ENCODE results near the gene PCMT1. TPM values are rescaled to one million over a fixed set of nuclear protein-coding genes. Genes with fewer than 3 reads are reported as not detected.

Gene PCMT1
- total and polyA plus RNA-seq, 9 of the 15 experiments (the other 6 are each of a cell fraction or from before 2014, with no cell fraction given) = 217 to 541 (median 327) TPM

DNA sequence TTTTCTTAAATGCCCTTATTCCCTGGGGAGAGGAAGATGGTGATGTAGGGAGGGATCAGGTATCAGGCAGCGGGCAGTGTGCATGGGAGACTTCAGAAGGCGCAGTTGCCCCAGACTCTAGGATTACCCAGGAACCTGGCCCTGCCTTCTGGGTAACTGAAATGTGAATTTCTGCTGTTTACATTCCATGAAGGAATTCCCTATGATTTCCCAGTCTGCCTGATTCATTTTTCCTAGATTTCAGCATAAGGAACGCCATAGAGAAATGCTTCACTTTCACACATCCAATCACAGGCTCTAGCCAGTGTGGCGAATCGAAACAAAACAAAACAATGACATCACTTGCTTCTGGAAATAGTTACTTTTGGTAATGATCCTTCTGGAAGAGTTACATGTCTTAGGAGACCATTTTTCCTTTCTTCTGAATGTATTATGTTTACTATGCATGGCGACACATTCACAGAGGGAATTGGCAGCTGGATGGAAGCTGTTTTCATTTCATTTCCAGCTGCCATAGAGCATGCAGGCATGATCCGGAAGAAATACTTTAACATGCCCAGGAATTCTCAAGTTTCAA is 81.3 kb downstream of the PCMT1 start:
- DNase-seq (ENCODE audit: extremely low read depth in 1 of 4, low spot score in 3 of 4) (no peak), ATAC-seq (no peak), FAIRE-seq (no peak)
- BruUV-seq (replicated peaks) = no TSS peak
- no peaks in the 10 kb centered on the region for H4K20me1 ChIP-seq (replicated peaks; ENCODE audit: control insufficient read depth, insufficient read depth, low read length)
- no peaks in the 10 kb centered on the region for H3K36me3 ChIP-seq (ENCODE audit: control insufficient read depth, insufficient read depth, low read length)
- peak; percentile 47; the same call in 1 of the 2 replicates for TF ChIP-seq ATF7 (IDR thresholded peaks at IDR 0.05)
- TF ChIP-seq MYNN (IDR thresholded peaks at IDR 0.05) = no peak
- TF ChIP-seq MYNN (CRISPR knock-in tag; IDR thresholded peaks at IDR 0.05) = no peak
- TF ChIP-seq, protein P1, sequence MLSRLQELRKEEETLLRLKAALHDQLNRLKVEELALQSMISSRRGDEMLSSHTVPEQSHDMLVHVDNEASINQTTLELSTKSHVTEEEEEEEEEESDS (CRISPR knock-in tag; IDR thresholded peaks at IDR 0.05) = no peak
- no peaks in the 10 kb centered on the region for H3K9me1 ChIP-seq (ENCODE audit: control insufficient read depth, insufficient read depth, low read length)
- H3K9me3 ChIP-seq (replicated peaks; ENCODE audit: control insufficient read depth, insufficient read depth, low read depth, low read length) = no peaks in the 10 kb centered on the region
- WGBS (ENCODE audit: insufficient coverage, low coverage, missing lambda C conversion rate) = 40% methylated on average over 7 of the region's 7 CpGs
- in situ Hi-C loops (cut with MboI) (no loop called here), intact Hi-C loops (cut with micrococcal nuclease) (no loop called here)
- H3K27ac ChIP-seq (ENCODE audit: extremely low read depth, low read depth, low read length) = no peak overlapping the region
- H3K9ac ChIP-seq (ENCODE audit: insufficient read depth in 1 of 2, low read depth in 2 of 2, low read length in 2 of 2) = no peak overlapping the region
- no peaks in the 10 kb centered on the region for H3K79me2 ChIP-seq (ENCODE audit: control insufficient read depth, insufficient read depth, low read length)
- peak overlapping the region; percentile 52 for H2AFZ ChIP-seq (ENCODE audit: low read depth, low read length)
- H3K27me3 ChIP-seq (ENCODE audit: control insufficient read depth in 2 of 2, insufficient read depth in 2 of 2, low read length in 2 of 2) = no peaks in the 10 kb centered on the region
- POLR2A ChIA-PET = interaction anchor here (0.8 to 0.9 kb wide), 2 partner anchors 9 to 288 kb away, joined by 3 read pairs; no protein-coding TSS in a partner anchor
- CTCF ChIA-PET (ENCODE audit: low intra/inter-chr PET ratio) = no interaction called here
- peak overlapping the region; percentile 23 for H3K4me2 ChIP-seq (ENCODE audit: insufficient read depth, low read length)
- no peak overlapping the region for H3K4me3 ChIP-seq
- H3K4me1 ChIP-seq (replicated peaks in 1 of 2; ENCODE audit: control insufficient read depth in 2 of 2, insufficient read depth in 2 of 2, low read length in 2 of 2) = no peaks in the 10 kb centered on the region; a peak in 2 of 5 replicates

DNA sequence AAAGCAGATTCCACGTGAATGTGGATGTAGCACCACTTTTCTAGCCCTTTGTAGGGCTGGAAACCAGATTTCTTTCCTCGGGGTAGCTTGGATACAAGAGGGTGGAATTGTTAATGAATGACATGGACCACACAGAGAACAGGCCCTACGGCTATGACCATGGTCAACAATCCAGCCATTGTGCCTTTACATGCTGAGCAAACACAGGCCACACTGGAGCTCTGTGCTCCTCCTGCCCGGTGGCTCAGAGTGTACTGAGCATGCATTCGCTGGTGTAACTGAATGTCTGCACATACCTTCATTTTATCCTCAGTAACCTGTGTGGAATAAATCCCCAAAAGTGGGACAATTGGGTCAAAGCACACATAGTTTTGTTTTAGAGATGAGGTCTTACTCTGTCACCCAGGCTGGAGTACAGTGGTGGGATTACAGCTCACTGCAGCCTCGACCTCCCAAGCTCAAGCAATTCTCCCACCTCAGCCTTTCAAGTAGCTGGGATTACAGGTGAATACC is 81.8 kb downstream of the PCMT1 start:
- Histone ChIP-seq H3K4me3 (no peak overlapping the region), H3K4me1 (replicated peaks in 1 of 2; ENCODE audit: control insufficient read depth in 2 of 2, insufficient read depth in 2 of 2, low read length in 2 of 2) (no peaks in the 10 kb centered on the region; a peak in 1 of 5 replicates), H3K9me1 (ENCODE audit: control insufficient read depth, insufficient read depth, low read length) (no peaks in the 10 kb centered on the region), H3K27me3 (ENCODE audit: control insufficient read depth in 2 of 2, insufficient read depth in 2 of 2, low read length in 2 of 2) (peaks cover 0 to 5% of the 10 kb centered on the region in 2 experiments; a peak in 1 of 5 replicates), H3K4me2 (ENCODE audit: insufficient read depth, low read length) (peak overlapping the region; percentile 23; the same call in 1 of the 2 replicates), H3K36me3 (ENCODE audit: control insufficient read depth, insufficient read depth, low read length) (no peaks in the 10 kb centered on the region), H2AFZ (ENCODE audit: low read depth, low read length) (peak overlapping the region; percentile 52), H3K27ac (ENCODE audit: extremely low read depth, low read depth, low read length) (no peak overlapping the region), H3K79me2 (ENCODE audit: control insufficient read depth, insufficient read depth, low read length) (no peaks in the 10 kb centered on the region), H4K20me1 (replicated peaks; ENCODE audit: control insufficient read depth, insufficient read depth, low read length) (no peaks in the 10 kb centered on the region), H3K9me3 (replicated peaks; ENCODE audit: control insufficient read depth, insufficient read depth, low read depth, low read length) (no peaks in the 10 kb centered on the region), H3K9ac (ENCODE audit: insufficient read depth in 1 of 2, low read depth in 2 of 2, low read length in 2 of 2) (no peak overlapping the region)
- no peak for DNase-seq (ENCODE audit: extremely low read depth in 1 of 4, low spot score in 3 of 4)
- CTCF ChIA-PET (ENCODE audit: low intra/inter-chr PET ratio) = interaction anchor here (0.7 kb wide), 1 partner anchor 847 kb away, joined by 3 read pairs; no protein-coding TSS in a partner anchor
- intact Hi-C loops (cut with micrococcal nuclease) = no loop called here
- no peak for TF ChIP-seq ZNF140 (CRISPR knock-in tag; IDR thresholded peaks at IDR 0.05)
- TF ChIP-seq STAT5B (CRISPR knock-in tag; IDR thresholded peaks at IDR 0.05) = no peak
- no peak for TF ChIP-seq PURB (CRISPR knock-in tag; IDR thresholded peaks at IDR 0.05; ENCODE audit: low read depth)
- no peak for TF ChIP-seq NR3C1 (CRISPR knock-in tag; IDR thresholded peaks at IDR 0.05)
- TF ChIP-seq ZC3H4 (CRISPR knock-in tag; IDR thresholded peaks at IDR 0.05; ENCODE audit: borderline replicate concordance) = no peak
- no peak for TF ChIP-seq ZNF354B (CRISPR knock-in tag; IDR thresholded peaks at IDR 0.05)
- no peak for TF ChIP-seq ZNF77 (CRISPR knock-in tag; IDR thresholded peaks at IDR 0.05)
- TF ChIP-seq ZNF76 (CRISPR knock-in tag; IDR thresholded peaks at IDR 0.05; ENCODE audit: borderline replicate concordance) = no peak
- WGBS (ENCODE audit: insufficient coverage, low coverage, missing lambda C conversion rate) = 18% methylated on average over 6 of the region's 6 CpGs
- FAIRE-seq = no peak
- BruUV-seq (replicated peaks) = no TSS peak
- POLR2A ChIA-PET = interaction anchor here (0.8 to 1.4 kb wide), 3 partner anchors 8 to 289 kb away, joined by 3 to 4 read pairs (median 3); no protein-coding TSS in a partner anchor
- in situ Hi-C loops (cut with MboI) = no loop called here
- peak; percentile 32; the same call in 1 of the 3 replicates for ATAC-seq
